ENCODE results near the gene IL23R. TPM values are rescaled to one million over a fixed set of nuclear protein-coding genes. Genes with fewer than 3 reads are reported as not detected.

Gene IL23R
- total and polyA plus RNA-seq, 10 donors, result 0.07 to 1.2 (median 0.67) TPM; not detected in 2

DNA sequence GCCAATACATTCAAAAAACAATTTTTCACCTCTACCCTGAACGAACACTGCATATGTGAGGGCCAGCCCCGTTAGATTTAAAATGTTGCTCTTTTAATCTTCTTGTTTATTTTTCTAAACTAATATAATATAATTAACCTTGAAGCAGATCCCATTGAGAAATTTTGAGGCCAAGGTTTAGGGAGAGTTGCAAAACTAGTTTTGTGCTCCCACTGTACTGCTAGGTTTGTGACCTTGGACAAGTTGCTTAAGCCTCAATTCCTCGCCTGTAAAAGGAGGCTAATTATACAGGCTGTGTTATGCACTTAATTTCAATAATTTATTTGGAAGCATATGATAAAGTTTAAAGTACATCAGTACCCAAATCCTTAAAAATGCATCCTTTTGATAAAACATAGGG, 3.7 kb downstream of the IL23R start:
- DNase-seq, result no peak

DNA sequence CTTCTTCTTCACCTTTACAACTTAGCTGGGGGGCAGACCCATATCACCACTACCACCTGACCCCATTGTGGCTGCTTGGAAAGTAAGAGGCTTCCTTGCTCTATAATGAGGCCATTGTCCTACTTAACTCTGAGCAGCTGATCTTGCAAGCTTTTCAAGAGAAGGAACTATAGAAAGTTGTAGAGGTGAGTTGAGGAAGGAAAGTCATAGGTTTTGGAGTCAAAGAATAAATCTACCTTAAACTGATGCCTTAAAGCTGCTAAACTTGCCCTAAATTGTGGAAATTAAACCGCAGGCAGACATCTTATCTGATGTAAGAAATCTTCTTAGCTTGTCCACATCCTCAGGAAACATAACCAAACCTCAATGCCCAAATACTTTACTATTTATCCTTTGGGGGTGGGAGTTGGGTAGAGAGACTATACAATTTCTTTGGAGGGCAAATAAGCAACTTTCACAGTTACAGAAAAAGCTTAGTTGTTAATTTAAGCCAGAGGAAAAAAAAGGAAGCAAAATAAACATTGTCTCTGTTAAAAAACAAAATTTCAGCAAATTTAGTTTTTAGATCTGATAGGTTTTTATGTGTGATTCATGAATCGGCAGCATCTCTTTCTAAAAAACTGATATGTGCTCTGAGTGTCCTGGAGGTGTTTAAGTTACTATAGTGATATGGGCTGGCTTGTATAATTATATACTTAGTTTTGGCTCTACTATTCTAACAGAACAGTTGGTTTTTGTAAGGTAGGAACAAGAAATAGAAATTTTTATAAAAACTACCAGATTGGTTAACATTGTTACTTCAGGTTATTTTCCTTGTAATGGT, 4.7 kb downstream of the IL23R start:
- intact Hi-C loops (cut with DNase I; ENCODE audit: low total_unique reads), result no loop called here
- 39 to 55% (median 44%) methylated on average over 2 of the region's 2 CpGs for WGBS, 5 donors
- Histone ChIP-seq H3K27me3 (replicated peaks in 1 of 7) (no peaks in the 10 kb centered on the region), H3K36me3 (no peaks in the 10 kb centered on the region), H3K4me3 (no peak overlapping the region), H3K4me1 (peaks cover 0 to 28% (median 6%) of the 10 kb centered on the region in 6 donors), H3K9me3 (no peaks in the 10 kb centered on the region), H3K27ac (no peak overlapping the region)
- no peak for DNase-seq
- TF ChIP-seq, protein P1, sequence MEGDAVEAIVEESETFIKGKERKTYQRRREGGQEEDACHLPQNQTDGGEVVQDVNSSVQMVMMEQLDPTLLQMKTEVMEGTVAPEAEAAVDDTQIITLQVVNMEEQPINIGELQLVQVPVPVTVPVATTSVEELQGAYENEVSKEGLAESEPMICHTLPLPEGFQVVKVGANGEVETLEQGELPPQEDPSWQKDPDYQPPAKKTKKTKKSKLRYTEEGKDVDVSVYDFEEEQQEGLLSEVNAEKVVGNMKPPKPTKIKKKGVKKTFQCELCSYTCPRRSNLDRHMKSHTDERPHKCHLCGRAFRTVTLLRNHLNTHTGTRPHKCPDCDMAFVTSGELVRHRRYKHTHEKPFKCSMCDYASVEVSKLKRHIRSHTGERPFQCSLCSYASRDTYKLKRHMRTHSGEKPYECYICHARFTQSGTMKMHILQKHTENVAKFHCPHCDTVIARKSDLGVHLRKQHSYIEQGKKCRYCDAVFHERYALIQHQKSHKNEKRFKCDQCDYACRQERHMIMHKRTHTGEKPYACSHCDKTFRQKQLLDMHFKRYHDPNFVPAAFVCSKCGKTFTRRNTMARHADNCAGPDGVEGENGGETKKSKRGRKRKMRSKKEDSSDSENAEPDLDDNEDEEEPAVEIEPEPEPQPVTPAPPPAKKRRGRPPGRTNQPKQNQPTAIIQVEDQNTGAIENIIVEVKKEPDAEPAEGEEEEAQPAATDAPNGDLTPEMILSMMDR (IDR thresholded peaks at IDR 0.05 in 8 of 11, conservative IDR thresholded peaks at IDR 0.05 in 3 of 11), result no peak
- TF ChIP-seq POLR2AphosphoS5 (IDR thresholded peaks at IDR 0.05), result no peak

More for the DNA sequence above, 3.7 kb downstream of the IL23R start:
- TF ChIP-seq POLR2A (IDR thresholded peaks at IDR 0.05) (no peak), POLR2AphosphoS5 (IDR thresholded peaks at IDR 0.05) (no peak)
- TF ChIP-seq, protein P1 (IDR thresholded peaks at IDR 0.05 in 8 of 11, conservative IDR thresholded peaks at IDR 0.05 in 3 of 11), result no peak
- H3K27me3 ChIP-seq (replicated peaks in 1 of 7), result no peaks in the 10 kb centered on the region
- no peak overlapping the region for H3K4me3 ChIP-seq
- 72 to 94% (median 85%) methylated on average over 3 of the region's 3 CpGs for WGBS, 5 donors
- no peaks in the 10 kb centered on the region for H3K9me3 ChIP-seq
- H3K36me3 ChIP-seq, result no peaks in the 10 kb centered on the region
- intact Hi-C loops (cut with DNase I; ENCODE audit: low total_unique reads), result no loop called here
- H3K27ac ChIP-seq, result no peak overlapping the region
- H3K4me1 ChIP-seq, result peaks cover 0 to 28% (median 6%) of the 10 kb centered on the region in 6 donors

- Histone ChIP-seq H3K4me3 (no peak overlapping the region), H3K27me3 (replicated peaks in 1 of 7) (no peaks in the 10 kb centered on the region), H3K36me3 (no peaks in the 10 kb centered on the region), H3K9me3 (no peaks in the 10 kb centered on the region), H3K4me1 (peaks cover 0 to 28% (median 6%) of the 10 kb centered on the region in 6 donors), H3K27ac (no peak overlapping the region)
- intact Hi-C loops (cut with DNase I; ENCODE audit: low total_unique reads), result no loop called here
- TF ChIP-seq POLR2A (IDR thresholded peaks at IDR 0.05) (no peak), POLR2AphosphoS5 (IDR thresholded peaks at IDR 0.05) (no peak)
- TF ChIP-seq, protein P1 (IDR thresholded peaks at IDR 0.05 in 8 of 11, conservative IDR thresholded peaks at IDR 0.05 in 3 of 11), result no peak
- no peak for DNase-seq
- 60 to 81% (median 68%) methylated on average over 2 of the region's 2 CpGs for WGBS, 5 donors
Measured at GRCh38 chr1:67171574-67171955, 5.3 kb downstream of the IL23R start.

GRCh38 chr1:67171978-67172377, 5.7 kb downstream of the IL23R start:
- H3K27ac ChIP-seq, result no peak overlapping the region
- no peaks in the 10 kb centered on the region for H3K9me3 ChIP-seq
- DNase-seq, result no peak
- peaks cover 0 to 28% (median 6%) of the 10 kb centered on the region in 6 donors for H3K4me1 ChIP-seq
- H3K27me3 ChIP-seq (replicated peaks in 1 of 7), result no peaks in the 10 kb centered on the region
- TF ChIP-seq POLR2AphosphoS5 (IDR thresholded peaks at IDR 0.05), result no peak
- TF ChIP-seq, protein P1 (IDR thresholded peaks at IDR 0.05 in 8 of 11, conservative IDR thresholded peaks at IDR 0.05 in 3 of 11), result no peak
- TF ChIP-seq POLR2A (IDR thresholded peaks at IDR 0.05), result no peak
- intact Hi-C loops (cut with DNase I; ENCODE audit: low total_unique reads), result no loop called here
- WGBS, 5 donors, result 55 to 83% (median 61%) methylated on average over 1 of the region's 1 CpG
- H3K36me3 ChIP-seq, result no peaks in the 10 kb centered on the region
- no peak overlapping the region for H3K4me3 ChIP-seq

Data from spleen (tissue), 11 donors.